Measurements from ENCODE around the gene IL13RA1. TPM values are rescaled to one million over a fixed set of nuclear protein-coding genes. Genes with fewer than 3 reads are reported as not detected.

The IL13RA1 gene
- 0.48 and 1.7 TPM in 2 replicates for polyA plus RNA-seq

GRCh38 chrX:118726887-118727685 is at the start of gene IL13RA1:
Gene IL13RA1, plus strand, starts transcription at chrX:118727606. Its CDS starts 33 bp downstream, at chrX:118727639.

GRCh38 chrX:118823263-118824172 is 96.1 kb downstream of the IL13RA1 start, which contains the start of gene ZCCHC12:
Gene ZCCHC12, plus strand, starts transcription at chrX:118823824. Its CDS starts 1,421 bp downstream, at chrX:118825245.

Other genes with a start within 250 kb of the IL13RA1 start
- gene DOCK11, start 231.8 kb upstream of the IL13RA1 start, polyA plus RNA-seq = 2.0 TPM in 1 of 2 replicates, not detected in the other
- gene ZCCHC12, start 96.2 kb downstream of the IL13RA1 start, polyA plus RNA-seq = 0.59 and 1.1 TPM in 2 replicates
- 0.99 and 1.3 TPM in 2 replicates for gene LONRF3, start 247.0 kb downstream of the IL13RA1 start, polyA plus RNA-seq